Brain pericyte (primary cell): ENCODE results near the gene HS6ST3.
"Not testable (repeated sequence)": the region's sequence is repeated elsewhere in the genome, so short reads cannot be mapped to it uniquely, and the experiment has no call there.

ENCODE experiments used
- DNase-seq: peaks from one replicate; pipeline ENCODE4 v3.0.0-alpha.2; 2012; ENCODE audit warnings: low read depth, low spot score

Gene HS6ST3

GRCh38 chr13:96089749-96090239, at the start of gene HS6ST3:
HS6ST3 (plus strand) TSS chr13:96090107.
- DNase-seq, result no peak

DNA sequence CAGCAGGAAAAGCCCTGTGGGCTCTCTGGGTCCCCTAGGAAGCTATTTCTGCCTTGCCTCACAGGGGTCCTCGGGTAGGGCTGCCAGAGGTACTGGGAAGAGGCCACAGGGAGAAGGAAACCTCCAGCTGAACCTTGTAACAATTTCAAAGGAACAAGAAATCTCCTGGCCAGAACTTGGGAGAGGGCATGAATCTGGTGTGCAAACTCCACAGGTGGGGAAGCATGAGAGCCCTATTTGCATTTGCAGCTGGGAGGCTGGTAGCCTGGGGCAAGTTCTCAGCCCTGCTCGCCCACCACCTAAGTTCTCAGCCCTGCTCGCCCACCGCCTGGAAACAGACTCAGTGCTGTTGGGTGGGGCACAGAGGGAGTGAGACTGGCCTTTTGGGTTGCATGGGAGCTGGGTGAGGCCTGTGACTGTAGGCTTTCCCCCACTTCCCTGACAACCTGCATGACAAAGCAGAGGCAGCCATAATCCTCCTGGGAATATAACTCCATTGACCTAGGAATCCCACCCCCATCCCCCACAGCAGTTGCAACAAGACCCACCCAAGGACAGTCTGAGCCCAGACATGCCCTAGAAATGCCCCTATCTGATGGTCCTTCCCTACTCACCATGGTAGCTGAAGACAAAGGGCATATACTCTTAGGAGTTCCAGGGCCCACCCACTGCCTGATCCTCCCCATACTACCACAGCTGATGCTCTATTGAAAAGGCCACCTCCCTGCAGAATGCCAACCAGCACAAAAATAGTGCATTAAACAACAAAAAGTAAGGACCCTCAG, 48.4 kb upstream of the HS6ST3 start:
- DNase-seq, result no peak

- no peak for DNase-seq
Measured at GRCh38 chr13:96044238-96044637, 45.7 kb upstream of the HS6ST3 start.

GRCh38 chr13:96046449-96047126, 43.3 kb upstream of the HS6ST3 start:
- not testable (repeated sequence) for DNase-seq

DNA sequence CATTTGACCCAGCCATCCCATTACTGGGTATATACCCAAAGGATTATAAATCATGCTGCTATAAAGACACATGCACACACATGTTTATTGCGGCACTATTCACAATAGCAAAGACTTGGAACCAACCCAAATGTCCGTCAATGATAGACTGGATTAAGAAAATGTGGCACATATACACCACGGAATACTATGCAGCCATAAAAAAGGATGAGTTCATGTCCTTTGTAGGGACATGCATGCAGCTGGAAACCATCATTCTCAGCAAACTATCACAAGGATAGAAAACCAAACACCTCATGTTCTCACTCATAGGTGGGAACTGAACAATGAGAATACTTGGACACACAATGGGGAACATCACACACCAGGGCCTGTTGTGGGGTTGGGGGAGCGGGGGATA, 39.0 kb upstream of the HS6ST3 start:
- not testable (repeated sequence) for DNase-seq

DNA sequence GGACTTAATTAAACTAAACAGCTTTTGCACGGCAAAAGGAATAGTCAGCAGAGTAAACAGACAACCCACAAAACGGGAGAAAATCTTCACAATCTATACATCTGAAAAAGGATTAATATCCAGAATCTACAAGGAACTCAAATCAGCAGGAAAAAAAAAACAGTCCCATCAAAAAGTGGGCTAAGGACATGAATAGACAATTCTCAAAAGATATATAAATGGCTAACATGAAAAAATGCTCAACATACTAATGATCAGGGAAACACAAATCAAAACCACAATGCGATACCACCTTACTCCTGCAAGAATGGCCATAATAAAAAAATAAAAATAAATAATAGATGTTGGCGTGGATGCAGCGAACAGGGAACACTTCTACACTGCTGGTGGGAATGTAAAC, 38.4 kb upstream of the HS6ST3 start:
- DNase-seq, result not testable (repeated sequence)

- not testable (repeated sequence) for DNase-seq
Measured at GRCh38 chr13:96051946-96052345, 38.0 kb upstream of the HS6ST3 start.

DNA sequence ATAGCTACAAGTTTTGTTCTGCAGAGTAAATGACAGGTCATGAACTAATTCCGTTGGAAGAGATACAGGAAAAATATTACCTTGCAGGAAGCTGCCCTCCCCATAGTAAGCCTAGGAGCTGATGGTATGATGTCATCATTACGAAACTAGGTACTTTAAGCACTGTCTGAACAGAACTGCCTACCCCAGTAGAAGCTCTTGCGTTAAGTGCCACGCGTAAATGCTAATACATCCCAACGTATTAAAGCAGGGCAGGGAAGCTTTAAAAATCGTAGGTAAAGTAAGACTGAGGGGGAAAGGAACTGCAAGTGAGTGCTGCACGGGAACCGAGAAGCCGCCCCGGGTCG, 37.3 kb upstream of the HS6ST3 start:
- peak; percentile 6 for DNase-seq

- peak; percentile 76 for DNase-seq
Measured at GRCh38 chr13:96053003-96053703, 36.8 kb upstream of the HS6ST3 start, which contains the start of gene UGGT2. UGGT2 (minus strand) TSS chr13:96053401; CDS start chr13:96053312, 89 bp downstream.

- no peak for DNase-seq
Measured at GRCh38 chr13:96065849-96066248, 24.1 kb upstream of the HS6ST3 start.

GRCh38 chr13:96068729-96069128, 21.2 kb upstream of the HS6ST3 start:
- no peak for DNase-seq

DNA sequence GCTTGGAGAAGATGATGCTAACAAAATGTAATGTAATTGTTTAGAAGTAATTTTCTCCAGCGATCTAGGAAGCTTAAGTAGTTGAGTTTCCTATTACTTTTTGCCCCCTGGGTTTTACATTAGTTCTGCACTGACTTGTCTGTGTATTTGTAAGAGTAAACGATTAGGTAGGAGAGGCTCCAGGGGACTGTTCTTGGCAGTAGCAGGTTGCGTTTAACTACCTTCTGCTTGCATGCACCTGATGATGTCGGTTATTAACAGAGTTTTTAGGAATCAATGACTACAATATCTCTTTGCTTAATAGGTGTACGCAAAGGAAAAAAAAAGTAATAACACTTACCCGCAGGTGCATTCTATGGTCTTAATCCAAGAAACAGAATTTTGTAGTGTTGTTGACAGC, 18.4 kb upstream of the HS6ST3 start:
- no peak for DNase-seq

DNA sequence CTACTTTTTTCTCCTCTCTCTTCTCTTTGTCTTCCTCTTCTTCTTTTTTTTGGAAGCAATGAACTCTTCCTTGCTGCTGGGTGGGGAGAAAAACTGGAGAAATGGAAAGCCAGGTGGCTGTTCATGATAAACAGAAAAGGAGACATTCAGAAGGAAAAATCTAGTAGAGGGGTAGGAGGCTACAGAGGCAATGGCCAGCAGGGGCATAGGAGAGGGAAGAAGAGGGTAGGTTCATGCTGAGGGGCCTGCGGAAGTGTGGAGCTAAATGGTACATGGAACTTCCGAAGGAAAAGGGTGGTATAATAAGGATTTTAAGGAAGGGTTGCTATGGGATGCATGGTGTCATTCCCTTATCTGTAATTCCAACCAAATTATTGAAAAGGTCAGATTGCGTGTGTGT, 17.5 kb upstream of the HS6ST3 start:
- DNase-seq, result no peak

- DNase-seq, result no peak
Measured at GRCh38 chr13:96075953-96076543, 13.9 kb upstream of the HS6ST3 start.

DNA sequence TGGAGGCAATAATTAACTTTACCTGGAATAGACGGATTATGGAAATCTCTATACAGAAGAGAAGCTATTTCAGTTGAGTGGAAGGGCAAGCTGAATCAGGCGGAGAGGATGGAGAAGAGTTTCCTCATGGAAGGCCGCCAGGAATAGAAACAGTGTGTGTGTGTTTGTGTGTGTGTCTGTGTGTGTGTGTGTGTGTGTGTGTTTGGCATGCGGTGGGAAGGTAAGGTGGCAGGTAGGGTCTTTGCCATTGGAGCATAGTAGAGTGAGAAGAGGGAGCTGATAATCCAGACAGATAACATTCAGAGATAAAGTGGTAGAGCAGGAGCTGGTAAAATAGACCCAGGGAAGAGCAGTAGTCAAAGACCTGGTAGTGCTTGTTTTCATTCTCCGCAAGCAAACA, 9.2 kb upstream of the HS6ST3 start:
- DNase-seq, result no peak

- no peak for DNase-seq
Measured at GRCh38 chr13:96081888-96082287, 8.0 kb upstream of the HS6ST3 start.

GRCh38 chr13:96082640-96083039, 7.3 kb upstream of the HS6ST3 start:
- DNase-seq, result no peak

- DNase-seq, result no peak
Measured at GRCh38 chr13:96086736-96087135, 3.2 kb upstream of the HS6ST3 start.

GRCh38 chr13:96089139-96089538, 768 bp upstream of the HS6ST3 start:
- DNase-seq, result no peak

- no peak for DNase-seq
Measured at GRCh38 chr13:96090240-96091101, 564 bp downstream of the HS6ST3 start.
